H1 (cell line): ENCODE measurements around the gene TRAPPC11. TPM values are rescaled to one million over a fixed set of nuclear protein-coding genes. Genes with fewer than 3 reads are reported as not detected.
A peak's percentile ranks its signal among the peaks of the same experiment; 100 is the strongest.

Experiments used
- CTCF ChIA-PET: fragments of 300-600 bp; sonication (Branson Sonifier 250); formaldehyde crosslinking; loops from one replicate; lab custom pipeline; 2021; ENCODE audit not compliant: partially characterized antibody; lab: Charles Lee
- POLR2A ChIA-PET: fragments of 300-600 bp; sonication (Branson Sonifier 250); formaldehyde crosslinking; loops from one replicate; lab custom pipeline; 2021; ENCODE audit warnings: inconsistent platforms; ENCODE audit not compliant: partially characterized antibody; lab: Charles Lee
- DNase-seq, 2 experiments: peaks; one replicate each; pipeline versions ENCODE4 v3.0.0 to v3.0.0-alpha.2; 2010 to 2022; ENCODE audit warnings: low spot score in 2 of 2, low read depth in 1 of 2, mixed read lengths in 1 of 2
- FAIRE-seq: peaks from 2 replicates; lab custom pipeline; 2011; peaks lifted over from hg19 to GRCh38; lab: Jason Lieb, UNC
- H2AFZ ChIP-seq: 2 replicates; pipeline ENCODE4 v1.8.1; 2012; ENCODE audit warnings: low read length, inconsistent platforms
- H2AK5ac ChIP-seq: 2 replicates; pipeline ENCODE4 v1.6.1; 2013; ENCODE audit warnings: low read depth, low read length
- H2BK120ac ChIP-seq: replicated peaks from 2 replicates; pipeline ENCODE3; 2013; ENCODE audit warnings: low read depth, low read length, inconsistent platforms
- H2BK12ac ChIP-seq: 2 replicates; pipeline ENCODE4 v1.6.1; 2013; ENCODE audit warnings: low read depth, low read length
- H2BK15ac ChIP-seq: 2 replicates; pipeline ENCODE4 v1.6.1; 2013; ENCODE audit warnings: low read length
- H2BK20ac ChIP-seq: 2 replicates; pipeline ENCODE4 v1.6.1; 2013; ENCODE audit warnings: low read length
- H2BK5ac ChIP-seq: 2 replicates; pipeline ENCODE4 v1.6.1; 2013; ENCODE audit warnings: low read depth, low read length
- H3K14ac ChIP-seq: 2 replicates; pipeline ENCODE4 v1.6.1; 2013; ENCODE audit warnings: inconsistent platforms; ENCODE audit not compliant: insufficient read length
- H3K18ac ChIP-seq: 2 replicates; pipeline ENCODE4 v1.6.1; 2013; ENCODE audit warnings: low read length; ENCODE audit errors: extremely low read depth
- H3K23ac ChIP-seq: 2 replicates; pipeline ENCODE4 v1.6.1; 2013; ENCODE audit warnings: inconsistent platforms; ENCODE audit not compliant: insufficient read length
- H3K23me2 ChIP-seq: 2 replicates; pipeline ENCODE4 v1.6.1; 2013; ENCODE audit warnings: low read depth, low read length
- H3K27ac ChIP-seq: 2 replicates; pipeline ENCODE4 v1.6.1; 2011; ENCODE audit warnings: low read depth, low read length, inconsistent platforms
- H3K27me3 ChIP-seq, 4 experiments: replicated peaks in 1 of 4; 1 replicate in 1 of 4; 2 replicates in 3 of 4; pipeline versions ENCODE4 v1.6.1 to v1.8.1; 2011 to 2013; ENCODE audit warnings: low read length in 3 of 4, mild to moderate bottlenecking in 3 of 4, inconsistent platforms in 2 of 4, mixed read lengths in 2 of 4, moderate library complexity in 1 of 4; ENCODE audit not compliant: control insufficient read depth in 3 of 4, insufficient read depth in 3 of 4; ENCODE audit errors: extremely low read depth in 1 of 4
- H3K36me3 ChIP-seq, 4 experiments: 2 replicates each; pipeline versions ENCODE4 v1.6.1 to v1.8.1; 2011 to 2013; ENCODE audit warnings: mild to moderate bottlenecking in 4 of 4, low read length in 3 of 4, moderate library complexity in 2 of 4, control low read depth in 1 of 4, inconsistent platforms in 1 of 4; ENCODE audit not compliant: insufficient read depth in 4 of 4, control insufficient read depth in 2 of 4
- H3K4ac ChIP-seq: replicated peaks from 2 replicates; pipeline ENCODE3; 2013; ENCODE audit warnings: low read length, low read depth, mixed read lengths, inconsistent platforms; ENCODE audit not compliant: insufficient read length
- H3K4me1 ChIP-seq, 4 experiments: replicated peaks in 1 of 4; 1 replicate in 1 of 4; 2 replicates in 3 of 4; pipeline versions ENCODE4 v1.6.1 to v1.8.1; 2011 to 2013; ENCODE audit warnings: low read length in 3 of 4, inconsistent platforms in 2 of 4, mixed read lengths in 1 of 4; ENCODE audit not compliant: insufficient read depth in 4 of 4, control insufficient read depth in 3 of 4
- H3K4me2 ChIP-seq, 2 experiments: 2 replicates each; pipeline versions ENCODE4 v1.6.1 to v1.8.1; 2011 to 2013; ENCODE audit warnings: low read depth in 2 of 2, low read length in 2 of 2, control low read depth in 1 of 2, inconsistent platforms in 1 of 2, mild to moderate bottlenecking in 1 of 2; ENCODE audit not compliant: insufficient read depth in 1 of 2
- H3K4me3 ChIP-seq, 4 experiments: fragments of 200-600, 300-600 bp in 1 of 4; sonication (generic), shearing (Covaris generic), sonication (Bioruptor Twin) in 1 of 4; 2 replicates each; pipeline versions ENCODE4 v1.5.1 to v1.8.1; 2011 to 2016; ENCODE audit warnings: low read length in 4 of 4, low read depth in 3 of 4, control low read depth in 2 of 4, inconsistent platforms in 2 of 4, mild to moderate bottlenecking in 2 of 4, mixed read lengths in 1 of 4, moderate library complexity in 1 of 4; ENCODE audit not compliant: insufficient read depth in 2 of 4; ENCODE audit errors: extremely low read depth in 1 of 4
- H3K56ac ChIP-seq: replicated peaks from 2 replicates; pipeline ENCODE3; 2013; ENCODE audit warnings: low read depth, mild to moderate bottlenecking, mixed read lengths, low read length, inconsistent platforms; ENCODE audit not compliant: insufficient read length
- H3K79me1 ChIP-seq: 2 replicates; pipeline ENCODE4 v1.6.1; 2013; ENCODE audit warnings: low read depth, low read length, control low read depth
- H3K79me2 ChIP-seq, 2 experiments: 2 replicates each; pipeline versions ENCODE4 v1.6.1 to v1.8.1; 2012 to 2013; ENCODE audit warnings: low read length in 2 of 2, mild to moderate bottlenecking in 2 of 2, inconsistent platforms in 1 of 2; ENCODE audit not compliant: insufficient read depth in 2 of 2, control insufficient read depth in 1 of 2
- H3K9ac ChIP-seq, 4 experiments: replicated peaks in 1 of 4; 1 replicate in 1 of 4; 2 replicates in 3 of 4; pipeline versions ENCODE4 v1.6.1 to v1.8.1; 2011 to 2013; ENCODE audit warnings: low read depth in 3 of 4, low read length in 3 of 4, control low read depth in 2 of 4, mild to moderate bottlenecking in 2 of 4, moderate library complexity in 2 of 4, inconsistent platforms in 1 of 4; ENCODE audit errors: extremely low read depth in 1 of 4
- H3K9me3 ChIP-seq, 2 experiments: 2 replicates each; pipeline versions ENCODE4 v1.6.1 to v1.8.1; 2012 to 2013; ENCODE audit warnings: mild to moderate bottlenecking in 2 of 2, moderate library complexity in 2 of 2, control low read depth in 1 of 2, inconsistent platforms in 1 of 2, low read depth in 1 of 2, low read length in 1 of 2, mixed read lengths in 1 of 2; ENCODE audit not compliant: insufficient read depth in 2 of 2
- H4K20me1 ChIP-seq, 2 experiments: replicated peaks in 1 of 2; 2 replicates each; pipeline versions ENCODE3 to v1.8.1; 2011 to 2013; ENCODE audit warnings: inconsistent platforms in 2 of 2, low read length in 2 of 2, mild to moderate bottlenecking in 1 of 2; ENCODE audit not compliant: insufficient read depth in 2 of 2, control insufficient read depth in 1 of 2
- H4K5ac ChIP-seq: 2 replicates; pipeline ENCODE4 v1.6.1; 2013; ENCODE audit warnings: low read length, low read depth, mixed read lengths, inconsistent platforms; ENCODE audit not compliant: insufficient read length
- H4K8ac ChIP-seq: 2 replicates; pipeline ENCODE4 v1.8.0; 2013; ENCODE audit warnings: mild to moderate bottlenecking, moderate library complexity, low read length, inconsistent platforms; ENCODE audit not compliant: insufficient read depth; ENCODE audit errors: extremely low read depth
- H4K91ac ChIP-seq: replicated peaks from 2 replicates; pipeline ENCODE3; 2013; ENCODE audit warnings: low read length, mixed read lengths, inconsistent platforms; ENCODE audit not compliant: insufficient read length
- FOSL1 ChIP-seq: IDR thresholded peaks from 2 replicates; pipeline ENCODE4 v1.6.1; 2011; ENCODE audit warnings: mild to moderate bottlenecking, low read depth, low read length, moderate library complexity; ENCODE audit not compliant: insufficient read depth
- POLR2A ChIP-seq, 2 experiments: IDR thresholded peaks; 1 replicate in 1 of 2; 2 replicates in 1 of 2; pipeline ENCODE4 v1.6.1; 2011; ENCODE audit warnings: low read depth in 2 of 2, low read length in 2 of 2, mild to moderate bottlenecking in 2 of 2; ENCODE audit errors: control extremely low read depth in 1 of 2
- WGBS, 2 experiments: shearing (Covaris generic) in 1 of 2; methylation state at CpG; one replicate each; pipeline versions ENCODE4 v1.1.6 to v1.1.7; 2013 to 2015; ENCODE audit warnings: low lambda C conversion rate in 2 of 2, mixed read lengths in 2 of 2, inconsistent platforms in 1 of 2, low coverage in 1 of 2, missing lambda C conversion rate in 1 of 2; ENCODE audit not compliant: insufficient replicate concordance in 2 of 2, insufficient coverage in 1 of 2, insufficient read length in 1 of 2; ENCODE audit errors: extremely low coverage in 1 of 2, missing lambda C conversion rate in 1 of 2; 5-methylcytosine and 5-hydroxymethylcytosine counted together
- polyA plus RNA-seq, 7 experiments: library from polyadenylated mRNA; depleted of rRNA in 3 of 7; stranded (reverse) in 5 of 7; unstranded in 2 of 7; fragments of >200 nt in 5 of 7; fragments of 200-250 nt in 2 of 7; gene quantifications; 1 replicate in 5 of 7; 2 replicates in 1 of 7; 4 replicates in 1 of 7; pipeline versions ENCODE4 v1.2.1 to v1.2.3, GENCODE V29; 2011 to 2013; ENCODE audit warnings: missing spikeins in 2 of 7, mixed read lengths in 2 of 7
- total RNA-seq: library from RNA; stranded (reverse); fragmentation: NEBNext Ultra II Directional; extraction: Animal tissue kit (Norgen Biotek cat#: 25700); gene quantifications from 2 replicates; pipeline ENCODE4 v1.2.1, GENCODE V29; 2021

The TRAPPC11 gene
- total and polyA plus RNA-seq, 2 of the 8 experiments (the other 6 are each of a cell fraction or from before 2014, with no cell fraction given): 19.2 to 25.9 TPM

- H3K4ac ChIP-seq: no peak overlapping the region
- WGBS, 2 experiments: 87% methylated on average over 3 of the region's 3 CpGs; no CpG with 5 or more reads in 1 of the 2 experiments
- DNase-seq: no peak
Observed at GRCh38 chr4:183657564-183657963, 1.5 kb upstream of the TRAPPC11 start.

More at GRCh38 chr4:183657564-183657963, 1.5 kb upstream of the TRAPPC11 start:
- TF ChIP-seq POLR2A (IDR thresholded peaks at IDR 0.05; ENCODE audit: control extremely low read depth in 1 of 2, low read depth in 2 of 2, low read length in 2 of 2) (no peak), FOSL1 (no peak)
- Histone ChIP-seq H3K27me3 (no peaks in the 10 kb centered on the region; a peak in 1 of 7 replicates), H2BK5ac (no peak overlapping the region), H3K79me1 (0 out of 2 replicates have a peak, but pooled peaks cover 2% of the 10 kb centered on the region), H3K4me3 (peak overlapping the region in 3 of 4 experiments; percentile 71 to 99 (median 82); a peak in 4 of 8 replicates), H2AK5ac (no peak overlapping the region), H3K4me2 (peak overlapping the region; percentile 78 to 92; a peak in 3 of 4 replicates), H4K91ac (no peak overlapping the region), H3K23me2 (peaks cover 12% of the 10 kb centered on the region), H3K9me3 (no peaks in the 10 kb centered on the region), H2BK12ac (no peak overlapping the region), H4K5ac (no peak overlapping the region), H4K8ac (no peak overlapping the region), H3K27ac (no peak overlapping the region), H3K4me1 (peaks cover 0 to 4% (median 0%) of the 10 kb centered on the region in 4 experiments; a peak in 3 of 7 replicates), H3K23ac (no peak overlapping the region), H3K36me3 (peaks cover 0 to 6% (median 6%) of the 10 kb centered on the region in 4 experiments; a peak in 4 of 8 replicates), H3K14ac (no peak overlapping the region), H3K9ac (no peak overlapping the region), H3K79me2 (peaks cover 0 to 31% of the 10 kb centered on the region in 2 experiments; a peak in 2 of 4 replicates), H2BK120ac (no peak overlapping the region), H2AFZ (no peak overlapping the region), H3K18ac (no peak overlapping the region), H4K20me1 (no peaks in the 10 kb centered on the region), H2BK15ac (no peak overlapping the region), H3K56ac (no peak overlapping the region), H2BK20ac (no peak overlapping the region)
- no peak for FAIRE-seq
- CTCF ChIA-PET: interaction anchor here (0.6 kb wide), 1 partner anchor 102 kb away, joined by 3 read pairs; no protein-coding TSS in a partner anchor
- POLR2A ChIA-PET: no interaction called here
